Measurements from ENCODE around the gene FAM237A.

FAM237A gene

DNA sequence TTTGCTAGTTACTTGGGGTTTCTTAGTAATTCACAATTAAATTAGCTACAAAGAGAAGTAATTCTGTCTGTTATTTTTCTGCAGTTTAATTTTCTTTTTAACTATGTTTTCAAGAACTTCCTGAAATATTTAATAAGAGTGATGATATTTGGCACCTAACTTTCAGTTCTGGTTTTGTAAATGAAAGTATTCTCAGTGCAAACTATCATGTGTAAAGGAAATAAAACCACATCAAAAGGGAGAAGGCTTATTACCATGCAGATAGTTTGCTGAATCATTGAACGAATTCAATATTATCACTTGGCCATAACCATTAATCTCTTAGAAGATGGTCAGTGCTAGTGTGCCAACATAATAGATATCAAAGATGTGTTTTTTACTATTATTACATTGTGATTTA is 46.7 kb downstream of the FAM237A start:
- no peak for DNase-seq (ENCODE audit: low read depth)

DNA sequence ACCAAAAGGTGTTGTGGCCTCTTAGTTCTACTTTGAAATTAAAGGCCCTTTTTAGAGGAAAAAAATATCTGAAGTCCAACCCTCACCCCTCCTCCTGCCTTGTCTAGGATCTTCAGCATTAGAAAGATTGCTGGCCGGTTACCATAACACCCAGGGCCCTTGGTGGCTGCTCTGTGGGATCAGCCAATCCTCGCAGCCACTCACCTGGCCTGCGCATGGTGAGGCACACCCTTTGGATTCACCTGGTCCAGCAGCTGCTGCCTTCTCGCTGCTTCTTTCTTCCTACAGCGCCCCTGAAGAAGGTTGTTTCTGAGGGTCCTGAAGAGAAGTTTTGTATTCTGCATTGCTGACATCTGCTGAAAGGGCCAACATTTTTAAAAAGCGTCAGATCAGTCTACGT is 50.7 kb downstream of the FAM237A start:
- no peak for DNase-seq (ENCODE audit: low read depth)

DNA sequence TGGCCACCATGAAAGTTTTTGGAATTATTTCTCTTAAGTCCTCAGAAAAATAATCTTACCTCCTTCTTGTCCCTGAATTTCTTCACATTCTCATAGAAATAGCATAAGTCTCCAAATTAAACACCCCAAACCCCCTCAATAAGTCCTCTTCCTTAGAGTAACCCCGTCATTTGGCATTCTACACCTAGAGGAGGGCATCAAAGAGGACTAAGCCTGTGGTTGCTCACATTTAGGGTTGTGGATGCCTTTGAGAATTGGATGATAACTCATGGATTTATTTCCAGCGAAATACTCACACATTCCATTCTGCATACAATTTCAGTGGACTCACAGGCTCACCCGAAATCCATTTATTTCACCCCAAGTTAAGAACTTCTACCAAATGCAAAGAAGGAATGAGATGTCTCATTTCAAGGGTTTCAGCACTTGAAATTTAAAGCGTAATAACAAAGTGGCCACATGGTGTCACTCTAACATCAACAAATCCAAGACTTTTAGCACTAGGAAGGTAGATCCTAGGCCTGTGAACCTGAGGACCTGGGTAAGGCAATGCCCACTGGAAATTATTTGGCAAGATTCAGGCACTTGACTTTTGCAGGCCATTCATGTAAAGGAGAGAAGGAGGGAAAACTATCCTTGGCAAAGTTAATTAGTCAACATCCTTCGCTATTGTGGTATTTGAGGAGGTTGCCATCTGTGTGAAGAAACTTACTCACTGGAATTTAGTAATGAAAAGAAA is 51.3 kb downstream of the FAM237A start:
- DNase-seq (ENCODE audit: low read depth) = peak; percentile 36

DNA sequence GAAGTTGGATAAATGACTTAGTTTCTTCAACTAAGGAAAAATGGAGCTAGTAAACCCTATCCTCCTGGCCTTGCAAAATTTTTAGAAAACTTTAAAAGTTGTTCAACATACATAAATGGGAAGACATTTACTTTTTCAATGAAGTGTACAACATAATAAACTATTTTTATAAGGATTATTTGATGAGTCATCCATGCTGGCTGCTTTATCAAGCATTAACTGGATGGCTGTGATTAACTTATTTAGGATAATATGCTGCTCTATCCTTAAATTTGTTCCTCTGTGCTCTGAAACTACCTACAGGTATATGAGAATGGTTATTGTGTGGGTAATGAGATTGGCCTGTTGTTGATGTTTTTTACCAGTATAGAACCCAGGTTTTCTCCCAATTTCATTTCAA is 54.6 kb downstream of the FAM237A start:
- DNase-seq (ENCODE audit: low read depth) = no peak

DNA sequence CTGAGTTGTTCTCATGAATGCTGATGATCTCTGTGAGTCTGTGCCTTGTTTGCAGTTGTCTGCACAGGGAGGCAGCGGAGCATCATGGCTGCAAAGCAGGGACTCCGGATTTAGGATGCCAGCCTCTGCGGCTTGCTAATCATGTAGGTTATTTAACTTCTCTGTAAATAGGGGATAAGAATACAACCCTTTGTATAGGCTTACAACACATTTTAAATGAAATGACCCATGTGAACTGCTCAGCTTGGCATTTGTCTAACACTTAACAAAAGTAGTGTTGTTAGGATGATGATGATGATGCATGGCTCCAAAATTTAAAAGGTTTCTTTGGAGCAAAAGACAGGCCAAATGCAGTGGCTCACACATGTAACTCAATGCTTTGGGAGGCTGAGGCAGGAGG is 56.5 kb downstream of the FAM237A start:
- DNase-seq (ENCODE audit: low read depth) = no peak
